ENCODE results near the gene AATK. TPM values are rescaled to one million over a fixed set of nuclear protein-coding genes. Genes with fewer than 3 reads are reported as not detected.

AATK gene
- total and polyA plus RNA-seq, 8 donors: 13.3 to 48.5 (median 19.4) TPM

DNA sequence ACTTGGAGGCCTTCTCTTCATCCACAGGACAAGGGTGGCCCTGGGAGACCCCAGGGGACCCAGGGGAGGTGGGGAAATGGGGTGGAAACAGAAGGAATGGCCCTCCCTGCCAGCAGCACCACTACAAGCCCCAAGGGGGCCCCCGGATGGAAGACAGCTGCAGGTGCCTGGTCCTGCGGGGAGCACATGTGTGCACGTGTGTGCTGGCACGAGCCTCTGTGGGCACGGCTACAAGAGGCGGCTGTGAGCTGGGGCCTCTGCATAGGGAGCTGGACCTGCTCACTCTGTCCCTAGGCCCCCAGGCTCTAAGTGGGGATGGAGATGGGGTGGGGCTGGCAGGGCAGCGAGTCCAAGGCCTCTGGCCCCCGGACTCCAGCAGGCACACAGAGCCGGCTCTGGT lies 13.2 kb upstream of the AATK start:
- Histone ChIP-seq H3K36me3 (no peaks in the 10 kb centered on the region), H3K27me3 (peaks cover 0 to 27% of the 10 kb centered on the region in 2 donors), H3K27ac (no peak overlapping the region), H3K4me3 (no peak overlapping the region), H3K9me3 (peaks cover 0 to 6% of the 10 kb centered on the region in 2 donors), H3K4me1 (no peaks in the 10 kb centered on the region)
- DNase-seq (no peak), ATAC-seq (no peak)
- intact Hi-C loops (cut with DNase I): no loop called here
- TF ChIP-seq, protein P1, sequence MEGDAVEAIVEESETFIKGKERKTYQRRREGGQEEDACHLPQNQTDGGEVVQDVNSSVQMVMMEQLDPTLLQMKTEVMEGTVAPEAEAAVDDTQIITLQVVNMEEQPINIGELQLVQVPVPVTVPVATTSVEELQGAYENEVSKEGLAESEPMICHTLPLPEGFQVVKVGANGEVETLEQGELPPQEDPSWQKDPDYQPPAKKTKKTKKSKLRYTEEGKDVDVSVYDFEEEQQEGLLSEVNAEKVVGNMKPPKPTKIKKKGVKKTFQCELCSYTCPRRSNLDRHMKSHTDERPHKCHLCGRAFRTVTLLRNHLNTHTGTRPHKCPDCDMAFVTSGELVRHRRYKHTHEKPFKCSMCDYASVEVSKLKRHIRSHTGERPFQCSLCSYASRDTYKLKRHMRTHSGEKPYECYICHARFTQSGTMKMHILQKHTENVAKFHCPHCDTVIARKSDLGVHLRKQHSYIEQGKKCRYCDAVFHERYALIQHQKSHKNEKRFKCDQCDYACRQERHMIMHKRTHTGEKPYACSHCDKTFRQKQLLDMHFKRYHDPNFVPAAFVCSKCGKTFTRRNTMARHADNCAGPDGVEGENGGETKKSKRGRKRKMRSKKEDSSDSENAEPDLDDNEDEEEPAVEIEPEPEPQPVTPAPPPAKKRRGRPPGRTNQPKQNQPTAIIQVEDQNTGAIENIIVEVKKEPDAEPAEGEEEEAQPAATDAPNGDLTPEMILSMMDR (IDR thresholded peaks at IDR 0.05): no peak

DNA sequence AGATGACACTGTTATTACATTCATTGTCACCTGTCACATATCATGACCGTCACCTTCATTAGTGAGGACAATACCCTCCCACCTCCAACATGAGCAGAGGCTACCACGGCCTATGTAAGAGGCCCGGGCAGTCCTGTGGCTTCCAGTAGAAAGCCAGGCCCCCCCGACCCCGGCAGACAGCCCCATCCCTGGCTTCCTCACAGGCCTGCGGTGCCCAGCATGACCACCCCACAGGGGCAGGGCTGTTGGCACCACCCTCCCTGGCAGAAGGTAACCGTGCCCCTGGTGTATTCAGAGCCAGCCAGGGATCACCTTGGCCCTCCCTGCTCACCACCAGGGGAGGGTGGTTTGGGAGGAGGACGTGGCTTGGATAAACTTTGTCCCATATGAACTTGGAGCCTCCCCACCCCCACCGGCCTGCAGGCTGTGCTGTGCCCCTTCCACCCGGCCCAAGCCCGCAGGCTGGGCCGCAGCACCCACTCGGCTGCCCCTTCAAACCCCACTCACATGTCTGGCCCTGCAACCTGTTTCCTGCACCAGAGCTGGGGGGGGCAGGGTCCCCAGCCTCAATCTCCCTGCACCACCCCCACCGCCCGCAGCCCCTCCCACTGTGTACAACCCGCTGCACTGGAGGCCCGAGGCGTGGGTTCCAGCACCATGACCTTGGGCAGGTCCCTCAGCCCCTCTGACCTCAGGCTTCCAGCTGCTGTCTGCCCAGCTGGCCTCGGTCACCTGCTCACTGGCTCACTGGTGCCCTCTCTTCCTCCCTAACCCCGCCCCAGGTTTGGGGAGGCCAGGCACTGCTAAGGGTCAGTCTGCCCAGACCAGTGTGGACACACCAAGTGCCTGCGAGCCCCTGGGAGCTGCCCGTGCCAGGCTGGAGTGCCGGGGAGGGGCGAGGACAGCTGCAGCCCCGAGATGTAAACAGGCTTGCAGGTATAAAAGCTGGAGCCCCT lies 12.4 kb upstream of the AATK start:
- Histone ChIP-seq H3K9me3 (peaks cover 0 to 6% of the 10 kb centered on the region in 2 donors), H3K4me3 (no peak overlapping the region), H3K27me3 (peaks cover 0 to 19% of the 10 kb centered on the region in 2 donors), H3K27ac (no peak overlapping the region), H3K4me1 (no peaks in the 10 kb centered on the region), H3K36me3 (no peaks in the 10 kb centered on the region)
- ATAC-seq (no peak), DNase-seq (no peak)
- TF ChIP-seq, protein P1 (IDR thresholded peaks at IDR 0.05): no peak
- intact Hi-C loops (cut with DNase I): no loop called here

DNA sequence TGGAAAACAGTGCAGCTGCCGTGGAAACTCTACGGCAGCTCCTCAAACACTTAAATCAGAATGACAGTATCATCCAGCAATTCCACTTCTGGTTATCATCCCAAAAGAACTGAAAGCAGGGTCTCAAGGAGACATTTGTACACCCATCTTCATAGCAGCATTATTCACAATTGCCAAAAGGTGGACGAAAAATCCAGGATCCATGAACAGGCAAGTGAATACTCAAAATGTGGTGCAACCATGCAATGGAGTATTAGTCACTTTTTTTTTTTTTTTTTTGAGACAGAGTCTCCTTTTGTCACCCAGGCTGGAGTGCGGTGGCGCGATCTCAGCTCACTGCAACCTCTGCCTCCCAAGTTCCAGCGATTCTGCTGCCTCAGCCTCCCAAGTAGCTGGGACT lies 10.6 kb upstream of the AATK start:
- intact Hi-C loops (cut with DNase I): no loop called here

DNA sequence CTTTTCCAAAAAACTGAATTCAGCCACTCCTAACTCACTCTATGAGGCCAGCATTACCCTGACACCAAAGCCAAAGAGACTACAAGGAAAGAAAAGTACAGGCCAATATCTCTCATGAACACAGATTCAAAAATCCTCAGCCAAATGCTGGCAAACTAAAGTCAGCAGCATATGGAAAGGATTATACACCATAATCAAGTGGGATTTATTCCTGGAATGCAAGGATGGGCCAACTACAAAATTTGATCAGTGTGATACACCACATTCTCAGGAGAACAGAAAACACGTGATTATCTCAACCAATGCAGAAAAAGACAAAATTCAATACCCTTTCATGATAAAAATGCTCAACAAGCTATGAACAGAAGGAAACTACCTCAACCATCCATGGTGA lies 7.7 kb upstream of the AATK start:
- no peaks in the 10 kb centered on the region for H3K36me3 ChIP-seq
- DNase-seq: no peak
- no peak overlapping the region for H3K27ac ChIP-seq
- H3K4me3 ChIP-seq: no peak overlapping the region
- H3K4me1 ChIP-seq: no peaks in the 10 kb centered on the region
- no peaks in the 10 kb centered on the region for H3K27me3 ChIP-seq
- ATAC-seq: no peak
- intact Hi-C loops (cut with DNase I): no loop called here
- TF ChIP-seq, protein P1 (IDR thresholded peaks at IDR 0.05): no peak
- peaks cover 0 to 6% of the 10 kb centered on the region in 2 donors for H3K9me3 ChIP-seq

More for the DNA sequence above, 10.6 kb upstream of the AATK start:
- DNase-seq (no peak), ATAC-seq (no peak)
- TF ChIP-seq, protein P1 (IDR thresholded peaks at IDR 0.05): no peak
- peaks cover 0 to 7% of the 10 kb centered on the region in 2 donors for H3K27me3 ChIP-seq
- H3K36me3 ChIP-seq: no peaks in the 10 kb centered on the region
- H3K27ac ChIP-seq: no peak overlapping the region
- H3K4me3 ChIP-seq: no peak overlapping the region
- H3K4me1 ChIP-seq: no peaks in the 10 kb centered on the region
- peaks cover 0 to 6% of the 10 kb centered on the region in 2 donors for H3K9me3 ChIP-seq

DNA sequence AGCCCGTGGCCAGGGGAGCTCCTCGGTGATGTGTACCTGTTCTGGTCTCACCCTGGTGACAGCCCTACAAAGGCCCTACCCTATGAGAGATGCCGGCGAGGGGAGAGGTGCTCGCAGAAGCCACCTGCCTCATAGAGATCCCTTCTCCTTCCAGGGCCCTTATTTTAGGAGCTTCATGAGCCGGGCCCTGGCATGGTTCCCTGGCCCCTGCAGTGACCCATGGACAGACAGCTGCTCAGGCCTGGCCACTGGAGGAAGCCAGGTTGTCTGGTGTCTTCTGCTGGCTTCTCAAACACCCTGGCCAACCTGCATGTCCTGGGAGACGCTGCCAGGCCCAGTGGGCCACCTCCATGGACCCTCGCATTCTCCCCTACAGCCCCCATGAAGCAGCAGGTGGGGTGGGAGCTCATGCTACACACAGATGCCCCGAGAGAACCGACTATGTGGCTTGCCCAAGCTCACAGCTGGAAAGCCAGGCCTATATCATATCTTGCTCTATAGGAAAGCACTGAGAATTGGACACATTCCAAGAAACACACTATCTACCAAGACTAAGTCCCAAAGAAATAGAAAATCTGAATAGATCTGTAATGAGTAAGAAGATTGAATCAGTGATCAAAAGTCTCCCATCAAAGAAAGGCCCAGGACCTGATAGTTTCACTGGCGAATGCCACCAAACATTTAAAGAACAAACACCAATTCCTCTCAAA lies 7.2 kb upstream of the AATK start:
- H3K4me3 ChIP-seq: no peak overlapping the region
- H3K27me3 ChIP-seq: peaks cover 0 to 4% of the 10 kb centered on the region in 2 donors
- H3K27ac ChIP-seq: no peak overlapping the region
- no peaks in the 10 kb centered on the region for H3K4me1 ChIP-seq
- H3K36me3 ChIP-seq: no peaks in the 10 kb centered on the region
- intact Hi-C loops (cut with DNase I): no loop called here
- DNase-seq (no peak), ATAC-seq (no peak)
- TF ChIP-seq, protein P1 (IDR thresholded peaks at IDR 0.05): no peak
- H3K9me3 ChIP-seq: peaks cover 0 to 6% of the 10 kb centered on the region in 2 donors

Measured in left lung (tissue), 10 donors.